ENCODE data around the gene FER1L5. TPM values are rescaled to one million over a fixed set of nuclear protein-coding genes. Genes with fewer than 3 reads are reported as not detected.

The FER1L5 gene
- total RNA-seq, 1 experiment from 2014 or later = 0.91 TPM

DNA sequence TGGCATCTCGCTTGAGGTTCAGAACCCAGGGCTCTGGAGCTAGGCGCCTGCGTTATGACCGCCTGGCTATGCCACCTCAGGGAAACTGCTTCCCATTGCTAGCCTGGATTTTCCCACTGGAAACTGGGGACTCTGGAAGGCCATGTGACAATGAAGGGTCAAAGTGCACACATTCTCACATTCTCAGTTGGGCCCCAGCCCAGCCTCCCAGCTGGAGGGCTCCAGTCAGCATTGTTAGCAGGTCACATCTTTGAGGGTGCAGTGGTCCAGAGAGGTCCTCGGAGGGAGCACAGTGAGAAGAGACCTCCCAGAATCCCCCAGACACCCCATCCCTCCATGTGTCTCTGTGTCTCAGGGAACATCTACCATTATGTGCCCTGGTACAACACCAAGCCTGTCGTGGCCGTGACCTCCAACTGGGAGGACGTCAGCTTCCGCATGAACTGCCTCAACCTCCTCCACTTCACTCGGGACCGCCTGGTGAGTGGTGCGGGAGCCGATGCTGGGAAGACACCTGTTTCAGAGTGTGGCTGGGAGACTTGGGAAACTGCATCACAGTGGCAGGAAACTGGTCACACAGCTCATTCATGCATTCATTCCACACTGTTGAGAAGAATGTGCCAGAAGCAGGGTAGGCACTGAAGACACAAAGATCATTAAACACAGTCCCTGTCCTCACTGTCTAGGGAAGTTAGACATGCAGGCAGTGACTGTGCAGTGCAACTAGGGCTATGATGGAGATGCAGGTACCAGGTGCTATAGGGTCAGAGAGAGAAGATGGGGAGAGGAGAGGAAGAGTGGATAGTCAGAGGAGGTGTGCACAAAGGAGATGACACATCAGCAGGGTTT, 41.6 kb downstream of the FER1L5 start:
- Histone ChIP-seq H3K79me2 (ENCODE audit: insufficient read depth, low read length) (no peaks in the 10 kb centered on the region), H3K36me3 (ENCODE audit: control insufficient read depth in 1 of 2, insufficient read depth in 2 of 2, low read length in 2 of 2) (no peaks in the 10 kb centered on the region), H3K4me1 (ENCODE audit: control insufficient read depth in 1 of 2, insufficient read depth in 2 of 2, low read length in 2 of 2) (no peaks in the 10 kb centered on the region), H3K9me3 (ENCODE audit: control insufficient read depth in 1 of 2, insufficient read depth in 1 of 2, low read depth in 1 of 2, low read length in 2 of 2) (no peaks in the 10 kb centered on the region), H3K27me3 (ENCODE audit: insufficient read depth, low read length) (no peaks in the 10 kb centered on the region), H3K9me2 (ENCODE audit: insufficient read depth) (no peaks in the 10 kb centered on the region), H3K27ac (ENCODE audit: low read depth, low read length) (no peak overlapping the region), H3K4me3 (replicated peaks in 1 of 2; ENCODE audit: low read depth in 1 of 2, low read length in 2 of 2) (no peak overlapping the region), H2AFZ (ENCODE audit: low read depth, low read length, poor library complexity, severe bottlenecking) (no peak overlapping the region), H4K20me1 (ENCODE audit: insufficient read depth) (no peaks in the 10 kb centered on the region), H3K9ac (ENCODE audit: low read length) (no peak overlapping the region), H3K4me2 (ENCODE audit: low read length) (no peak overlapping the region)
- ATAC-seq (no peak), DNase-seq (ENCODE audit: low read depth, low spot score) (no peak)
- CTCF ChIA-PET = no interaction called here
- TF ChIP-seq EGR1 (IDR thresholded peaks at IDR 0.05; ENCODE audit: low read depth) = no peak
- TF ChIP-seq ZFX (IDR thresholded peaks at IDR 0.05) = no peak
- TF ChIP-seq POLR2AphosphoS5 (IDR thresholded peaks at IDR 0.05; ENCODE audit: low read depth, low read length) = no peak
- TF ChIP-seq, protein P1, sequence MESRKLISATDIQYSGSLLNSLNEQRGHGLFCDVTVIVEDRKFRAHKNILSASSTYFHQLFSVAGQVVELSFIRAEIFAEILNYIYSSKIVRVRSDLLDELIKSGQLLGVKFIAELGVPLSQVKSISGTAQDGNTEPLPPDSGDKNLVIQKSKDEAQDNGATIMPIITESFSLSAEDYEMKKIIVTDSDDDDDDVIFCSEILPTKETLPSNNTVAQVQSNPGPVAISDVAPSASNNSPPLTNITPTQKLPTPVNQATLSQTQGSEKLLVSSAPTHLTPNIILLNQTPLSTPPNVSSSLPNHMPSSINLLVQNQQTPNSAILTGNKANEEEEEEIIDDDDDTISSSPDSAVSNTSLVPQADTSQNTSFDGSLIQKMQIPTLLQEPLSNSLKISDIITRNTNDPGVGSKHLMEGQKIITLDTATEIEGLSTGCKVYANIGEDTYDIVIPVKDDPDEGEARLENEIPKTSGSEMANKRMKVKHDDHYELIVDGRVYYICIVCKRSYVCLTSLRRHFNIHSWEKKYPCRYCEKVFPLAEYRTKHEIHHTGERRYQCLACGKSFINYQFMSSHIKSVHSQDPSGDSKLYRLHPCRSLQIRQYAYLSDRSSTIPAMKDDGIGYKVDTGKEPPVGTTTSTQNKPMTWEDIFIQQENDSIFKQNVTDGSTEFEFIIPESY (IDR thresholded peaks at IDR 0.05; ENCODE audit: extremely low read depth, insufficient replicate concordance, low read length) = no peak
- TF ChIP-seq REST (IDR thresholded peaks at IDR 0.05; ENCODE audit: low read depth) = no peak
- no peak for TF ChIP-seq JUND (IDR thresholded peaks at IDR 0.05)
- TF ChIP-seq ZNF274 (IDR thresholded peaks at IDR 0.05; ENCODE audit: low read depth, low read length) = no peak
- intact Hi-C loops (cut with micrococcal nuclease) = no loop called here
- BruUV-seq (replicated peaks) = no TSS peak
- RAD21 ChIA-PET (ENCODE audit: low non-redundant PET in 1 of 2, low total read pairs in 2 of 2, uncharacterized antibody in 2 of 2, unreplicated experiment in 2 of 2) = no interaction called here
- POLR2A ChIA-PET = no interaction called here
